H4 (cell line): Measurements from ENCODE around the gene MEF2B. TPM values are rescaled to one million over a fixed set of nuclear protein-coding genes. Genes with fewer than 3 reads are reported as not detected.
"Not testable (repeated sequence)": the region's sequence is repeated elsewhere in the genome, so short reads cannot be mapped to it uniquely, and the experiment has no call there.

ENCODE experiments used
- DNase-seq: peaks from one replicate; pipeline ENCODE4 v3.0.0-alpha.2; 2015; ENCODE audit warnings: low spot score
- total RNA-seq: library from RNA; depleted of rRNA; stranded (reverse); fragments of >200 nt; shearing (Covaris generic); gene quantifications from 2 replicates; pipeline ENCODE4 v1.2.3, GENCODE V29; 2014

The MEF2B gene
- total RNA-seq, 1 experiment from 2014 or later: 0.27 TPM

GRCh38 chr19:19192910-19193423 is 22.9 kb upstream of the MEF2B start:
- no peak for DNase-seq

GRCh38 chr19:19192078-19192882 is 22.2 kb upstream of the MEF2B start, which contains the start of the genes BORCS8 and RFXANK:
Gene BORCS8, minus strand, starts transcription at chr19:19192152. Its CDS starts 35 bp downstream, at chr19:19192117.
Gene RFXANK, plus strand, starts transcription at chr19:19192258. Its CDS starts 1,689 bp downstream, at chr19:19193947.
- DNase-seq: peak; percentile 99

- DNase-seq: no peak
Measured at GRCh38 chr19:19191768-19192077, 21.7 kb upstream of the MEF2B start.

GRCh38 chr19:19186742-19187141 is 16.7 kb upstream of the MEF2B start:
- no peak for DNase-seq

- peak; percentile 53 for DNase-seq
Measured at GRCh38 chr19:19185853-19186740, 16.0 kb upstream of the MEF2B start.

GRCh38 chr19:19181488-19181998 is 11.5 kb upstream of the MEF2B start:
- DNase-seq: no peak

- DNase-seq: peak; percentile 53
Measured at GRCh38 chr19:19179548-19180441, 9.7 kb upstream of the MEF2B start.

GRCh38 chr19:19176950-19177349 is 6.9 kb upstream of the MEF2B start:
- DNase-seq: no peak

GRCh38 chr19:19173243-19173642 is 3.2 kb upstream of the MEF2B start:
- DNase-seq: not testable (repeated sequence)

- DNase-seq: peak; percentile 77
Measured at GRCh38 chr19:19171821-19172532, 1.9 kb upstream of the MEF2B start.

GRCh38 chr19:19170873-19171672 is 1.0 kb upstream of the MEF2B start:
- DNase-seq: no peak

GRCh38 chr19:19169236-19170052 is 619 bp downstream of the MEF2B start:
- DNase-seq: no peak

GRCh38 chr19:19167612-19168011 is 2.5 kb downstream of the MEF2B start:
- no peak for DNase-seq

- DNase-seq: no peak
Measured at GRCh38 chr19:19165396-19165795, 4.7 kb downstream of the MEF2B start.

- DNase-seq: no peak
Measured at GRCh38 chr19:19162495-19162894, 7.6 kb downstream of the MEF2B start.

GRCh38 chr19:19160461-19161035 is 9.5 kb downstream of the MEF2B start:
- DNase-seq: no peak

GRCh38 chr19:19159534-19159933 is 10.5 kb downstream of the MEF2B start:
- DNase-seq: no peak

- DNase-seq: no peak
Measured at GRCh38 chr19:19157808-19158207, 12.3 kb downstream of the MEF2B start.
